T-cell (primary cell): ENCODE data around the gene FGF1. TPM values are rescaled to one million over a fixed set of nuclear protein-coding genes. Genes with fewer than 3 reads are reported as not detected.

ENCODE experiments used
- ATAC-seq, 4 experiments: fragments of 200-7000 bp in 3 of 4; fragments of 150-1000 bp in 1 of 4; cut with Tn5 transposase; replicated peaks in 1 of 4; 1 replicate in 3 of 4; 2 replicates in 1 of 4; pipeline ENCODE4 v1.10.0; 2021; ENCODE audit warnings: moderate library complexity in 3 of 4, mild to moderate bottlenecking in 2 of 4, moderate number of reproducible peaks in 1 of 4
- CTCF ChIA-PET, 2 donors: fragments of 300-600 bp; sonication (Branson Sonifier 250); formaldehyde crosslinking; loops; one replicate each; lab custom pipeline; 2022; ENCODE audit warnings: antibody characterized with exemption in 2 of 2; lab: Charles Lee
- POLR2A ChIA-PET, 2 donors: fragments of 300-600 bp; sonication (Branson Sonifier 250); formaldehyde crosslinking; loops; one replicate each; lab custom pipeline; 2022; ENCODE audit warnings: antibody characterized with exemption in 2 of 2; lab: Charles Lee
- DNase-seq, 35 experiments: peaks; one replicate each; pipeline versions ENCODE4 v3.0.0 to v3.0.0-alpha.2; 2013 to 2023
- H3K27ac ChIP-seq: one replicate; pipeline ENCODE4 v1.5.1; 2013; ENCODE audit warnings: low read length
- H3K27me3 ChIP-seq, 2 experiments: replicated peaks in 1 of 2; 1 replicate in 1 of 2; 2 replicates in 1 of 2; pipeline versions ENCODE4 v1.6.1 to v1.7.0; 2013; ENCODE audit warnings: low read length in 1 of 2, mixed read lengths in 1 of 2; ENCODE audit not compliant: control insufficient read depth in 2 of 2, insufficient read depth in 2 of 2; ENCODE audit errors: extremely low read depth in 1 of 2
- H3K36me3 ChIP-seq, 2 donors: 1 replicate in 1 of 2; 2 replicates in 1 of 2; pipeline versions ENCODE4 v1.6.1 to v1.7.0; 2013; ENCODE audit warnings: low read length in 1 of 2; ENCODE audit not compliant: control insufficient read depth in 2 of 2, insufficient read depth in 1 of 2; ENCODE audit errors: extremely low read depth in 1 of 2
- H3K4me1 ChIP-seq, 2 experiments: 1 replicate in 1 of 2; 2 replicates in 1 of 2; pipeline versions ENCODE4 v1.6.1 to v1.7.0; 2013; ENCODE audit warnings: low read length in 2 of 2, mixed read lengths in 1 of 2; ENCODE audit not compliant: insufficient read depth in 2 of 2, control insufficient read depth in 1 of 2; ENCODE audit errors: extremely low read depth in 1 of 2
- H3K4me3 ChIP-seq, 2 donors: 1 replicate in 1 of 2; 2 replicates in 1 of 2; pipeline versions ENCODE4 v1.5.1 to v1.7.0; 2013; ENCODE audit warnings: mild to moderate bottlenecking in 2 of 2, low read length in 1 of 2, moderate library complexity in 1 of 2; ENCODE audit not compliant: control insufficient read depth in 1 of 2; ENCODE audit errors: extremely low read depth in 1 of 2
- H3K9me3 ChIP-seq: 2 replicates; pipeline ENCODE4 v1.7.0; 2013
- H3K27ac Mint-ChIP-seq, 2 donors: one replicate each; pipeline ENCODE4 v1.8.0; 2020 to 2021; ENCODE audit warnings: mild to moderate bottlenecking in 2 of 2, mixed read lengths in 2 of 2
- H3K27me3 Mint-ChIP-seq, 2 donors: one replicate each; pipeline ENCODE4 v1.8.0; 2021 to 2022; ENCODE audit warnings: mixed read lengths in 2 of 2
- H3K36me3 Mint-ChIP-seq: one replicate; pipeline ENCODE4 v1.8.0; 2021; ENCODE audit warnings: mixed read lengths
- H3K4me1 Mint-ChIP-seq, 3 donors: one replicate each; pipeline ENCODE4 v1.8.0; 2020 to 2022; ENCODE audit warnings: mixed read lengths in 3 of 3, mild to moderate bottlenecking in 1 of 3
- H3K4me3 Mint-ChIP-seq, 3 donors: one replicate each; pipeline ENCODE4 v1.8.0; 2020 to 2022; ENCODE audit warnings: mild to moderate bottlenecking in 3 of 3, mixed read lengths in 3 of 3, moderate library complexity in 3 of 3
- H3K9me3 Mint-ChIP-seq, 3 donors: one replicate each; pipeline ENCODE4 v1.8.0; 2020 to 2022; ENCODE audit warnings: mixed read lengths in 3 of 3
- WGBS: methylation state at CpG from one replicate; pipeline ENCODE4 v1.1.5; 2013; ENCODE audit warnings: missing lambda C conversion rate; ENCODE audit not compliant: insufficient coverage; 5-methylcytosine and 5-hydroxymethylcytosine counted together
- total RNA-seq, 35 experiments: library from RNA in 6 of 35; stranded (reverse) in 6 of 35; fragments of 120-200 nt in 1 of 35; gene quantifications; one replicate each; pipeline versions ENCODE4 v1.2.1 to v1.2.4 and lab custom pipeline; 2013 to 2026

Gene FGF1
- total RNA-seq, 5 donors from 2014 or later (not counting 1 experiment from before 2014, with no cell fraction given) = not detected

- peaks cover 0 to 13% of the 10 kb centered on the region in 2 experiments for H3K27me3 ChIP-seq
- DNase-seq = no peak
- H3K27ac ChIP-seq = no peak overlapping the region
- Mint-ChIP-seq H3K36me3 (no peaks in the 10 kb centered on the region), H3K27ac (peak overlapping the region in 1 of 2 donors; percentile 17), H3K4me3 (no peak overlapping the region), H3K4me1 (no peaks in the 10 kb centered on the region), H3K27me3 (peaks cover 8 to 28% of the 10 kb centered on the region in 2 donors), H3K9me3 (no peaks in the 10 kb centered on the region)
- no peak overlapping the region for H3K4me3 ChIP-seq
- ChIA-PET CTCF (interaction anchor here in 1 of 2 donors (0.6 to 0.7 kb wide), 2 partner anchors 24 to 161 kb away, joined by 3 to 6 read pairs; no protein-coding TSS in a partner anchor), POLR2A (interaction anchor here in 1 of 2 donors (0.6 kb wide), 1 partner anchor 83 kb away, joined by 4 read pairs; no protein-coding TSS in a partner anchor)
- no peak for ATAC-seq
- no peaks in the 10 kb centered on the region for H3K9me3 ChIP-seq
- 70% methylated on average over 2 of the region's 8 CpGs for WGBS
- H3K36me3 ChIP-seq = no peaks in the 10 kb centered on the region
- H3K4me1 ChIP-seq = no peaks in the 10 kb centered on the region
Observed at GRCh38 chr5:142634216-142635011, 51.5 kb downstream of the FGF1 start.

- Mint-ChIP-seq H3K27ac (no peak overlapping the region), H3K27me3 (peaks cover 2 to 8% of the 10 kb centered on the region in 2 donors), H3K9me3 (no peaks in the 10 kb centered on the region), H3K36me3 (no peaks in the 10 kb centered on the region), H3K4me1 (no peaks in the 10 kb centered on the region), H3K4me3 (no peak overlapping the region)
- H3K27me3 ChIP-seq = peaks cover 0 to 3% of the 10 kb centered on the region in 2 experiments
- H3K36me3 ChIP-seq = no peaks in the 10 kb centered on the region
- H3K27ac ChIP-seq = no peak overlapping the region
- H3K4me3 ChIP-seq = no peak overlapping the region
- ATAC-seq = no peak
- ChIA-PET CTCF (interaction anchor here (0.6 to 0.7 kb wide), 5 partner anchors 32 to 1232 kb away, joined by 3 to 8 read pairs (median 5); no protein-coding TSS in a partner anchor), POLR2A (no interaction called here)
- DNase-seq = no peak
- H3K9me3 ChIP-seq = no peaks in the 10 kb centered on the region
- no peaks in the 10 kb centered on the region for H3K4me1 ChIP-seq
- WGBS = 97% methylated on average over 5 of the region's 7 CpGs
Observed at GRCh38 chr5:142630927-142631539, 54.9 kb downstream of the FGF1 start.

- WGBS = 67% methylated on average over 3 of the region's 5 CpGs
- Histone ChIP-seq H3K9me3 (no peaks in the 10 kb centered on the region), H3K36me3 (no peaks in the 10 kb centered on the region), H3K27ac (no peak overlapping the region), H3K4me3 (no peak overlapping the region), H3K4me1 (no peaks in the 10 kb centered on the region), H3K27me3 (no peaks in the 10 kb centered on the region)
- POLR2A ChIA-PET = no interaction called here
- Mint-ChIP-seq H3K27me3 (peaks cover 2 to 6% of the 10 kb centered on the region in 2 donors), H3K4me3 (no peak overlapping the region), H3K4me1 (no peaks in the 10 kb centered on the region), H3K36me3 (no peaks in the 10 kb centered on the region), H3K9me3 (no peaks in the 10 kb centered on the region), H3K27ac (no peak overlapping the region)
- CTCF ChIA-PET = interaction anchor here in 1 of 2 donors (0.6 kb wide), 1 partner anchor 45 kb away, joined by 4 read pairs; no protein-coding TSS in a partner anchor
- no peak for DNase-seq
- ATAC-seq = no peak
Observed at GRCh38 chr5:142627383-142628217, 58.3 kb downstream of the FGF1 start.

GRCh38 chr5:142626786-142627185 is 59.1 kb downstream of the FGF1 start:
- Histone ChIP-seq H3K4me3 (no peak overlapping the region), H3K36me3 (no peaks in the 10 kb centered on the region), H3K4me1 (no peaks in the 10 kb centered on the region), H3K27me3 (no peaks in the 10 kb centered on the region), H3K9me3 (no peaks in the 10 kb centered on the region), H3K27ac (no peak overlapping the region)
- Mint-ChIP-seq H3K27ac (no peak overlapping the region), H3K36me3 (no peaks in the 10 kb centered on the region), H3K4me1 (no peaks in the 10 kb centered on the region), H3K9me3 (no peaks in the 10 kb centered on the region), H3K4me3 (no peak overlapping the region), H3K27me3 (peaks cover 2 to 6% of the 10 kb centered on the region in 2 donors)
- WGBS = 94% methylated on average over 2 of the region's 2 CpGs
- ATAC-seq = no peak
- POLR2A ChIA-PET = no interaction called here
- CTCF ChIA-PET = no interaction called here
- DNase-seq = no peak

- WGBS = no CpG with 5 or more reads among the region's 3 CpGs
- CTCF ChIA-PET = interaction anchor here in 1 of 2 donors (0.7 kb wide), 1 partner anchor 1575 kb away, joined by 4 read pairs; no protein-coding TSS in a partner anchor
- POLR2A ChIA-PET = no interaction called here
Observed at GRCh38 chr5:142626099-142626498, 59.8 kb downstream of the FGF1 start.

GRCh38 chr5:142621227-142621626 is 64.7 kb downstream of the FGF1 start:
- H3K27ac ChIP-seq = no peak overlapping the region
- H3K4me3 ChIP-seq = no peak overlapping the region
- H3K27ac Mint-ChIP-seq = no peak overlapping the region
- no peaks in the 10 kb centered on the region for H3K36me3 Mint-ChIP-seq
- ChIA-PET CTCF (interaction anchor here in 1 of 2 donors (0.6 kb wide), 2 partner anchors 76 to 1366 kb away, joined by 6 to 7 read pairs; no protein-coding TSS in a partner anchor), POLR2A (no interaction called here)
- DNase-seq (no peak), ATAC-seq (no peak)
- H3K27me3 ChIP-seq = no peaks in the 10 kb centered on the region
- no peaks in the 10 kb centered on the region for H3K9me3 ChIP-seq
- H3K4me3 Mint-ChIP-seq = no peak overlapping the region
- H3K36me3 ChIP-seq = no peaks in the 10 kb centered on the region
- peaks cover 0 to 1% of the 10 kb centered on the region in 2 donors for H3K27me3 Mint-ChIP-seq
- no peaks in the 10 kb centered on the region for H3K4me1 ChIP-seq
- no peaks in the 10 kb centered on the region for H3K4me1 Mint-ChIP-seq
- WGBS = 79% methylated on average over 3 of the region's 3 CpGs
- no peaks in the 10 kb centered on the region for H3K9me3 Mint-ChIP-seq

More at GRCh38 chr5:142626099-142626498, 59.8 kb downstream of the FGF1 start:
- no peaks in the 10 kb centered on the region for H3K27me3 ChIP-seq
- ATAC-seq (no peak), DNase-seq (no peak)
- H3K4me1 ChIP-seq = no peaks in the 10 kb centered on the region
- no peaks in the 10 kb centered on the region for H3K36me3 ChIP-seq
- Mint-ChIP-seq H3K9me3 (no peaks in the 10 kb centered on the region), H3K27ac (no peak overlapping the region), H3K36me3 (no peaks in the 10 kb centered on the region), H3K27me3 (peaks cover 3 to 6% of the 10 kb centered on the region in 2 donors), H3K4me3 (no peak overlapping the region), H3K4me1 (no peaks in the 10 kb centered on the region)
- no peak overlapping the region for H3K27ac ChIP-seq
- no peak overlapping the region for H3K4me3 ChIP-seq
- H3K9me3 ChIP-seq = no peaks in the 10 kb centered on the region
